Measurements from ENCODE around the gene OR2H1. TPM values are rescaled to one million over a fixed set of nuclear protein-coding genes. Genes with fewer than 3 reads are reported as not detected.

OR2H1 gene
- total RNA-seq, 1 donor, result not detected

- DNase-seq (ENCODE audit: low read depth), result no peak
- H3K4me3 ChIP-seq (ENCODE audit: low read depth, low read length), result no peak overlapping the region
- no peak for TF ChIP-seq CTCF (IDR thresholded peaks at IDR 0.05; ENCODE audit: insufficient read depth, low read length)
Observed at GRCh38 chr6:29506446-29507067, 49.6 kb downstream of the OR2H1 start.

GRCh38 chr6:29507319-29507718 lies 50.4 kb downstream of the OR2H1 start:
- TF ChIP-seq CTCF (IDR thresholded peaks at IDR 0.05; ENCODE audit: insufficient read depth, low read length), result no peak
- no peak for DNase-seq (ENCODE audit: low read depth)
- no peak overlapping the region for H3K4me3 ChIP-seq (ENCODE audit: low read depth, low read length)

- TF ChIP-seq CTCF (IDR thresholded peaks at IDR 0.05; ENCODE audit: insufficient read depth, low read length), result no peak
- H3K4me3 ChIP-seq (ENCODE audit: low read depth, low read length), result no peak overlapping the region
- no peak for DNase-seq (ENCODE audit: low read depth)
Observed at GRCh38 chr6:29509239-29509638, 52.3 kb downstream of the OR2H1 start.

- no peak for DNase-seq (ENCODE audit: low read depth)
- no peak for TF ChIP-seq CTCF (IDR thresholded peaks at IDR 0.05; ENCODE audit: insufficient read depth, low read length)
- H3K4me3 ChIP-seq (ENCODE audit: low read depth, low read length), result no peak overlapping the region
Observed at GRCh38 chr6:29509711-29510110, 52.8 kb downstream of the OR2H1 start.

- H3K4me3 ChIP-seq (ENCODE audit: low read depth, low read length), result no peak overlapping the region
- no peak for TF ChIP-seq CTCF (IDR thresholded peaks at IDR 0.05; ENCODE audit: insufficient read depth, low read length)
- DNase-seq (ENCODE audit: low read depth), result no peak
Observed at GRCh38 chr6:29510202-29510601, 53.2 kb downstream of the OR2H1 start.

- DNase-seq (ENCODE audit: low read depth), result no peak
- no peak overlapping the region for H3K4me3 ChIP-seq (ENCODE audit: low read depth, low read length)
- no peak for TF ChIP-seq CTCF (IDR thresholded peaks at IDR 0.05; ENCODE audit: insufficient read depth, low read length)
Observed at GRCh38 chr6:29510746-29511300, 53.9 kb downstream of the OR2H1 start.

Other genes with a start within 250 kb of the OR2H1 start
- not detected in 2 replicates for gene OR14J1, start 155.5 kb upstream of the OR2H1 start, total RNA-seq (ENCODE audit: low replicate concordance)
- gene OR5V1, start 88.3 kb upstream of the OR2H1 start, total RNA-seq (ENCODE audit: low replicate concordance), result not detected in 2 replicates
- not detected in 2 replicates for gene OR12D3, start 81.9 kb upstream of the OR2H1 start, total RNA-seq (ENCODE audit: low replicate concordance)
- not detected in 2 replicates for gene OR12D2, start 61.5 kb upstream of the OR2H1 start, total RNA-seq (ENCODE audit: low replicate concordance)
- not detected in 2 replicates for gene OR12D1, start 42.2 kb upstream of the OR2H1 start, total RNA-seq (ENCODE audit: low replicate concordance)
- gene OR10C1, start 17.8 kb upstream of the OR2H1 start, total RNA-seq (ENCODE audit: low replicate concordance), result not detected in 2 replicates
- gene OR11A1, start 84 bp upstream of the OR2H1 start, total RNA-seq (ENCODE audit: low replicate concordance), result not detected in 2 replicates
- not detected in 2 replicates for gene MAS1L, start 30.8 kb downstream of the OR2H1 start, total RNA-seq (ENCODE audit: low replicate concordance)
- gene UBD, start 102.6 kb downstream of the OR2H1 start, total RNA-seq (ENCODE audit: low replicate concordance), result not detected in 2 replicates
- gene OR2H2, start 128.0 kb downstream of the OR2H1 start, total RNA-seq (ENCODE audit: low replicate concordance), result not detected in 2 replicates
- gene GABBR1, start 176.0 kb downstream of the OR2H1 start, total RNA-seq (ENCODE audit: low replicate concordance), result 11.7 and 19.2 TPM in 2 replicates
- gene MOG, start 199.9 kb downstream of the OR2H1 start, total RNA-seq (ENCODE audit: low replicate concordance), result not detected in 2 replicates
- gene ZFP57, start 224.0 kb downstream of the OR2H1 start, total RNA-seq (ENCODE audit: low replicate concordance), result 0.49 TPM in 1 of 2 replicates, not detected in the other